Ovary (tissue), 3 donors: ENCODE data around the gene TSKU.
"Not testable (repeated sequence)": the region's sequence is repeated elsewhere in the genome, so short reads cannot be mapped to it uniquely, and the experiment has no call there.

ENCODE experiments used
- POLR2A ChIP-seq: fragments of 450-650 bp; IDR thresholded peaks from one replicate; pipeline ENCODE4 v1.6.1; 2017; ENCODE audit warnings: antibody characterized with exemption, mild to moderate bottlenecking, moderate library complexity
- TF ChIP-seq, protein P1 (sequence below), 3 donors: fragments of 450-650 bp in 2 of 3; fragments of 200-600 bp in 1 of 3; IDR thresholded peaks; one replicate each; pipeline versions ENCODE4 v1.5.1 to v1.8.0; 2016 to 2022; ENCODE audit warnings: antibody characterized with exemption in 3 of 3, mild to moderate bottlenecking in 1 of 3
- donor health status: DM: no; HTN: no; CAD: no.

DNA sequence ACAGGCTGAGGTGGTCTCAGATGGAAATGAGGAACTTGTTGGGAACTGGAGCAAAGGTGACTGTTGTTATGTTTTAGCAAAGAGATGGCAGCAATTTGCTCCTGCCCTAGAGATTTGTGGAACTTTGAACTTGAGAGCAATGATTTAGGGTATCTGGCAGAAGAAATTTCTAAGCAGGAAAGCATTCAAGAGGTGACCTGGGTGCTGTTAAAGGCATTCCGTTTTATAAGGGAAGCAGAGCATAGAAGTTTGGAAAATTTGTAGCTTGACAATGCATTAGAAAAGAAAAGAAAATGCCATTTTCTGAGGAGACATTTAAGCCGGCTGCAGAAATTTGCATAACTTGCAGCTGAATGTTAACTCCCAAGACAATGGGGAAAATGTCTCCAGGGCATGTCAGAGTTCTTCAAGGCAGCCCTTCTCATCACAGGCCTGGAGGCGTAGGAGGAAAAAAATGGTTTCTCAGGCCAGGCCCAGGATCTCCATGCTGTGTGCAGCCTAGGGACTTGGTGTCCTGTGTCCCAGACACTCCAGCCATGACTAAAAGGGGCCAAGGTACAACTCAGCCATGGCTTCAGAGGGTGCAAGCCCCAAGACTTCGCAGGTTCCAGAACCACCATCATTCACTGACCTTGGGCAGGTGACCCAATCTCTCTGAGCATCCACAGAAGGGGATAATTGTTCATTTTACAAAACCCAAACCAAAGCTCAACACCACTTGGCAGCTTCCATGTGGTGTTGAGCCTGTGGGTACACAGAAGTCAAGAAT is 8.0 kb downstream of the TSKU start:
- TF ChIP-seq, protein P1, sequence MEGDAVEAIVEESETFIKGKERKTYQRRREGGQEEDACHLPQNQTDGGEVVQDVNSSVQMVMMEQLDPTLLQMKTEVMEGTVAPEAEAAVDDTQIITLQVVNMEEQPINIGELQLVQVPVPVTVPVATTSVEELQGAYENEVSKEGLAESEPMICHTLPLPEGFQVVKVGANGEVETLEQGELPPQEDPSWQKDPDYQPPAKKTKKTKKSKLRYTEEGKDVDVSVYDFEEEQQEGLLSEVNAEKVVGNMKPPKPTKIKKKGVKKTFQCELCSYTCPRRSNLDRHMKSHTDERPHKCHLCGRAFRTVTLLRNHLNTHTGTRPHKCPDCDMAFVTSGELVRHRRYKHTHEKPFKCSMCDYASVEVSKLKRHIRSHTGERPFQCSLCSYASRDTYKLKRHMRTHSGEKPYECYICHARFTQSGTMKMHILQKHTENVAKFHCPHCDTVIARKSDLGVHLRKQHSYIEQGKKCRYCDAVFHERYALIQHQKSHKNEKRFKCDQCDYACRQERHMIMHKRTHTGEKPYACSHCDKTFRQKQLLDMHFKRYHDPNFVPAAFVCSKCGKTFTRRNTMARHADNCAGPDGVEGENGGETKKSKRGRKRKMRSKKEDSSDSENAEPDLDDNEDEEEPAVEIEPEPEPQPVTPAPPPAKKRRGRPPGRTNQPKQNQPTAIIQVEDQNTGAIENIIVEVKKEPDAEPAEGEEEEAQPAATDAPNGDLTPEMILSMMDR (IDR thresholded peaks at IDR 0.05): not testable (repeated sequence)
- TF ChIP-seq POLR2A: not testable (repeated sequence)
